Loucy (cell line): ENCODE data around the gene HIGD1A.

Experiments used
- H2AFZ ChIP-seq: fragments of 200-600 bp; sonication (generic); 2 replicates; pipeline ENCODE4 v1.6.0; 2016; ENCODE audit warnings: antibody characterized with exemption, mild to moderate bottlenecking, low read length, moderate library complexity
- H3F3A ChIP-seq: fragments of 200-600 bp; 2 replicates; pipeline ENCODE4 v1.6.0; 2016; ENCODE audit warnings: antibody characterized with exemption, low read depth, mild to moderate bottlenecking
- H3K27me3 ChIP-seq: fragments of 200-600 bp; sonication (generic); 2 replicates; pipeline ENCODE4 v1.6.1; 2014; ENCODE audit warnings: low read length, mild to moderate bottlenecking; ENCODE audit not compliant: insufficient read depth, poor library complexity, severe bottlenecking
- H3K36me3 ChIP-seq: fragments of 200-600 bp; sonication (generic); 2 replicates; pipeline ENCODE4 v1.6.1; 2016; ENCODE audit warnings: low read length; ENCODE audit not compliant: insufficient read depth
- H3K4me1 ChIP-seq: fragments of 200-600 bp; sonication (generic); 2 replicates; pipeline ENCODE4 v1.5.1; 2014; ENCODE audit warnings: low read length, mild to moderate bottlenecking; ENCODE audit not compliant: insufficient read depth, poor library complexity, severe bottlenecking
- H3K4me2 ChIP-seq: fragments of 200-600 bp; sonication (generic); 2 replicates; pipeline ENCODE4 v1.6.0; 2014; ENCODE audit warnings: antibody characterized with exemption, low read length, low read depth, mild to moderate bottlenecking; ENCODE audit not compliant: poor library complexity, severe bottlenecking
- H3K4me3 ChIP-seq: fragments of 200-600 bp; sonication (generic); 2 replicates; pipeline ENCODE4 v1.5.1; 2014; ENCODE audit warnings: low read length, mild to moderate bottlenecking, mixed read lengths; ENCODE audit not compliant: poor library complexity, severe bottlenecking
- H3K79me2 ChIP-seq: fragments of 200-600 bp; sonication (generic); 2 replicates; pipeline ENCODE4 v1.6.1; 2014; ENCODE audit warnings: low read length; ENCODE audit not compliant: insufficient read depth
- H3K9ac ChIP-seq: fragments of 200-600 bp; sonication (generic); 2 replicates; pipeline ENCODE4 v1.6.0; 2014; ENCODE audit warnings: mild to moderate bottlenecking, low read depth, low read length, moderate library complexity; ENCODE audit not compliant: poor library complexity, severe bottlenecking
- H3K9me2 ChIP-seq: fragments of 200-600 bp; sonication (generic); replicated peaks from 2 replicates; pipeline ENCODE4 v1.6.1; 2016; ENCODE audit warnings: low read depth, low read length, mixed read lengths
- H3K9me3 ChIP-seq: fragments of 200-600 bp; sonication (generic); 2 replicates; pipeline ENCODE4 v1.6.1; 2014; ENCODE audit warnings: mild to moderate bottlenecking, antibody characterized with exemption, low read length, low read depth; ENCODE audit not compliant: insufficient read depth
- H4K20me1 ChIP-seq: fragments of 200-600 bp; sonication (generic); 2 replicates; pipeline ENCODE4 v1.6.0; 2014; ENCODE audit warnings: antibody characterized with exemption, low read length, mild to moderate bottlenecking; ENCODE audit not compliant: insufficient read depth, poor library complexity, severe bottlenecking
- EZH2phosphoT487 ChIP-seq: fragments of 200-600 bp; IDR thresholded peaks from 2 replicates; pipeline ENCODE4 v1.6.1; 2018; ENCODE audit warnings: antibody characterized with exemption, mild to moderate bottlenecking, moderate library complexity, borderline replicate concordance
- TF ChIP-seq, protein P1 (sequence below): fragments of 200-600 bp; sonication (generic); conservative IDR thresholded peaks from 2 replicates; pipeline ENCODE4 v1.5.1; 2014; ENCODE audit warnings: mild to moderate bottlenecking, antibody characterized with exemption, low read length

HIGD1A gene

DNA sequence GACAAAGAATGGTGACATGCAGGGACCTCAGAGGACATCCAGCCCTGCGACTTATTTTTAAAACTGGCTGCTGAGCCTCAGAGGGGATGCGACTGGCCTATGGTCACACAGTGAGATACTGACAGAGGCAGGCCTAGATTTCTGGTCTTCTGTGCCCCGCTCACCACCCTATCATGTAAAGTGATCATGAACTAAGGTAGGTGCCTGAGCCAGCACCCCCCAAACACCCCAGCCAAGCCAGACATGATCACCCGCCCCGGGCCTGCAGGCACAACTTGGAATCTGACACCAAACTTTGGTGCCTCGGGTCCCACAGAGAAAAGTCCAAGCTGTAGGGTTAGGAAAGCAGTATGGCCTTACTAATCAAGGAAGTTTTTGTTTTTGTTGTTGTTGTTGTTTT, 67.8 kb downstream of the HIGD1A start:
- no peak overlapping the region for H2AFZ ChIP-seq
- H3K9me2 ChIP-seq = no peaks in the 10 kb centered on the region
- H3K9me3 ChIP-seq = no peaks in the 10 kb centered on the region
- no peak for TF ChIP-seq EZH2phosphoT487
- TF ChIP-seq, protein P1, sequence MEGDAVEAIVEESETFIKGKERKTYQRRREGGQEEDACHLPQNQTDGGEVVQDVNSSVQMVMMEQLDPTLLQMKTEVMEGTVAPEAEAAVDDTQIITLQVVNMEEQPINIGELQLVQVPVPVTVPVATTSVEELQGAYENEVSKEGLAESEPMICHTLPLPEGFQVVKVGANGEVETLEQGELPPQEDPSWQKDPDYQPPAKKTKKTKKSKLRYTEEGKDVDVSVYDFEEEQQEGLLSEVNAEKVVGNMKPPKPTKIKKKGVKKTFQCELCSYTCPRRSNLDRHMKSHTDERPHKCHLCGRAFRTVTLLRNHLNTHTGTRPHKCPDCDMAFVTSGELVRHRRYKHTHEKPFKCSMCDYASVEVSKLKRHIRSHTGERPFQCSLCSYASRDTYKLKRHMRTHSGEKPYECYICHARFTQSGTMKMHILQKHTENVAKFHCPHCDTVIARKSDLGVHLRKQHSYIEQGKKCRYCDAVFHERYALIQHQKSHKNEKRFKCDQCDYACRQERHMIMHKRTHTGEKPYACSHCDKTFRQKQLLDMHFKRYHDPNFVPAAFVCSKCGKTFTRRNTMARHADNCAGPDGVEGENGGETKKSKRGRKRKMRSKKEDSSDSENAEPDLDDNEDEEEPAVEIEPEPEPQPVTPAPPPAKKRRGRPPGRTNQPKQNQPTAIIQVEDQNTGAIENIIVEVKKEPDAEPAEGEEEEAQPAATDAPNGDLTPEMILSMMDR = no peak
- no peaks in the 10 kb centered on the region for H3K36me3 ChIP-seq
- H3K4me1 ChIP-seq = no peaks in the 10 kb centered on the region
- H3K27me3 ChIP-seq = no peaks in the 10 kb centered on the region
- no peak overlapping the region for H3K4me3 ChIP-seq
- no peaks in the 10 kb centered on the region for H3F3A ChIP-seq
- no peak overlapping the region for H3K4me2 ChIP-seq
- H3K79me2 ChIP-seq = no peaks in the 10 kb centered on the region
- no peak overlapping the region for H3K9ac ChIP-seq
- H4K20me1 ChIP-seq = no peaks in the 10 kb centered on the region

DNA sequence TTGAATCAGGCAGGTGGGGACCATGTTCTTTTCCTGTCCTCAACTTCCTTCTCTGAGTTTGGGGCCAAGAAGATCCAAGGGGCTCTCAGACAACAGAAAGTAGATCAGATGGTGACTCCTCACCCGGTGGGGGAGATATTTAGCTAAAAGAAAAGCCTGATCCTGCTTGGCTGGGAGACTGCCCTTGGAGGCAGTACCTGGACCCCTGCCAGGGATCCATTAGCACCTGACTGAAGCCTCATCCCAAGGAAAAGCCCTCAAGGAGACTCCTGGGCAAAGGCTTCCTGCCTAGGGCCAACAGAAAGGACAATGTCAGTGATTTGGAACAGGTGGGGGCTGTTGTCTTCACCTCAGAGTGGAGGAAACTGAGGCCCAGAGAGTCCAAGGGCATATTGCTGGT, 68.2 kb downstream of the HIGD1A start:
- no peak overlapping the region for H3K4me2 ChIP-seq
- no peak overlapping the region for H2AFZ ChIP-seq
- H3K9me3 ChIP-seq = no peaks in the 10 kb centered on the region
- no peaks in the 10 kb centered on the region for H3F3A ChIP-seq
- no peak overlapping the region for H3K9ac ChIP-seq
- H3K4me1 ChIP-seq = no peaks in the 10 kb centered on the region
- no peaks in the 10 kb centered on the region for H4K20me1 ChIP-seq
- no peaks in the 10 kb centered on the region for H3K36me3 ChIP-seq
- H3K4me3 ChIP-seq = no peak overlapping the region
- TF ChIP-seq, protein P1 = no peak
- no peak for TF ChIP-seq EZH2phosphoT487
- H3K27me3 ChIP-seq = no peaks in the 10 kb centered on the region
- no peaks in the 10 kb centered on the region for H3K79me2 ChIP-seq
- no peaks in the 10 kb centered on the region for H3K9me2 ChIP-seq

DNA sequence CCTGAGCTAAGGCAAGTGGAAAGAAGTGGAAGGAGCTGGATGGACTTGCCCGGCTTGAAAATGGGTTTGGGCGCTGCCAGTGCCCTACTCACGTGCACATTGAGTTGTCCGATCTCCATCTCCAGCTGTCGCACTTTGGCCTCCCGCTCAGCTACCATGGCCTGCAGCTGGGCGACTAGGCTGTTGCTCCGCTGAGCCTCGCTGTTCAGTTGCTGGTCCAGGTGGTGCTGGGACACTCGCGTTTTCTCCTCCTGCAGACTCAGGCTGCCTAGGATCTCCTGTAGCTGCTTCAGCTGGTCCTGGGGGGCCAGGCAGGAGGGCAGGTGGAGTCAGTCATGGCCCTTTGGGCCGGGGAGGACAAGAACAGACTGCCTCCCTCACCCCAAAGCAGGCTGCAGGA, 68.7 kb downstream of the HIGD1A start:
- no peaks in the 10 kb centered on the region for H3K9me2 ChIP-seq
- H3K4me2 ChIP-seq = no peak overlapping the region
- no peaks in the 10 kb centered on the region for H3K9me3 ChIP-seq
- H4K20me1 ChIP-seq = no peaks in the 10 kb centered on the region
- H2AFZ ChIP-seq = no peak overlapping the region
- H3K36me3 ChIP-seq = no peaks in the 10 kb centered on the region
- H3K79me2 ChIP-seq = no peaks in the 10 kb centered on the region
- H3F3A ChIP-seq = no peaks in the 10 kb centered on the region
- no peak overlapping the region for H3K9ac ChIP-seq
- no peaks in the 10 kb centered on the region for H3K4me1 ChIP-seq
- no peaks in the 10 kb centered on the region for H3K27me3 ChIP-seq
- TF ChIP-seq, protein P1 = no peak
- TF ChIP-seq EZH2phosphoT487 = no peak
- H3K4me3 ChIP-seq = no peak overlapping the region
